Activated gamma-delta T cell treated with Interleukin-2 at 50 U/mL for 16 hours (primary cell): ENCODE measurements around the gene CD55.
A peak's percentile ranks its signal among the peaks of the same experiment; 100 is the strongest.

Experiments
- DNase-seq: peaks from one replicate; pipeline ENCODE4 v3.0.0-alpha.2; 2020

Gene CD55, protein sequence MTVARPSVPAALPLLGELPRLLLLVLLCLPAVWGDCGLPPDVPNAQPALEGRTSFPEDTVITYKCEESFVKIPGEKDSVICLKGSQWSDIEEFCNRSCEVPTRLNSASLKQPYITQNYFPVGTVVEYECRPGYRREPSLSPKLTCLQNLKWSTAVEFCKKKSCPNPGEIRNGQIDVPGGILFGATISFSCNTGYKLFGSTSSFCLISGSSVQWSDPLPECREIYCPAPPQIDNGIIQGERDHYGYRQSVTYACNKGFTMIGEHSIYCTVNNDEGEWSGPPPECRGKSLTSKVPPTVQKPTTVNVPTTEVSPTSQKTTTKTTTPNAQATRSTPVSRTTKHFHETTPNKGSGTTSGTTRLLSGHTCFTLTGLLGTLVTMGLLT

DNA sequence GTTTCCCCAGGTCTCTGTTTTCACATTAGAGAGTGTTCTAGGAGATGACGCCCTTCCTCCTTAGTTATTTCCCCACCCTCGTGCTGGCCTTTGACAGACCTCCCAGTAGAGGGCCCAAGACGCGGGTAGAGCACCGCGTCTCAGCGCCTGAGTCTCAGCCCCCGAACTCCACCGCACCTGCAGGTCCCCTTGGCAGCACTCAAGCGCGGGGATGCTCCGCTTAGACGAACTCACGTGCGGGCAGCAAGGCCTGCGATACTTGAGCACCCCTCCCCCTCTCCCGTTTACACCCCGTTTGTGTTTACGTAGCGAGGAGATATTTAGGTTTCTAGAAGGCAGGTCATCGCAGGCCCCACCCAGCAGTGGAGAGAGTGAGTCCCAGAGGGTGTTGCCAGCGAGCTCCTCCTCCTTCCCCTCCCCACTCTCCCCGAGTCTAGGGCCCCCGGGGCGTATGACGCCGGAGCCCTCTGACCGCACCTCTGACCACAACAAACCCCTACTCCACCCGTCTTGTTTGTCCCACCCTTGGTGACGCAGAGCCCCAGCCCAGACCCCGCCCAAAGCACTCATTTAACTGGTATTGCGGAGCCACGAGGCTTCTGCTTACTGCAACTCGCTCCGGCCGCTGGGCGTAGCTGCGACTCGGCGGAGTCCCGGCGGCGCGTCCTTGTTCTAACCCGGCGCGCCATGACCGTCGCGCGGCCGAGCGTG is at the start of gene CD55:
CD55 (plus strand) TSS at position 600 of the 711 bp plus-strand sequence; CDS start at position 688, 88 bp downstream.
- peak; percentile 99 for DNase-seq

DNA sequence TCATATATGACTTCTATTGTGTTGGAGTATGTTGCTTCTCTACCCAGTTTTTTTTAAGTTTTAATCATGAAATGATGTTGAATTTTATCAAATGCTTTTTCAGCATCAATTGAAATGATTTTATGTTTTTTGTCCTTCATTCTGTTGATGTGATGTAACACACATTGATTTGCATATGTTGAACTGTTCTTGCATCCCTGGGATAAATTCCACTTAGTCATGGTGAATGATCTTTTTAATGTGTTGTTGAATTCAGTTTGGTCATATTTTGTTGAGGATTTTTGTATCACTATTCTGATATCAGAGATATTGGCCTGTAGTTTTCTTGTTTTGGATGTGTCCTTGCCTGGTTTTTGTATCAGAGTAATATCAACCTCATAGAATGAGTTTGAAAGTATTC is 46.6 kb upstream of the CD55 start:
- DNase-seq, result no peak

DNA sequence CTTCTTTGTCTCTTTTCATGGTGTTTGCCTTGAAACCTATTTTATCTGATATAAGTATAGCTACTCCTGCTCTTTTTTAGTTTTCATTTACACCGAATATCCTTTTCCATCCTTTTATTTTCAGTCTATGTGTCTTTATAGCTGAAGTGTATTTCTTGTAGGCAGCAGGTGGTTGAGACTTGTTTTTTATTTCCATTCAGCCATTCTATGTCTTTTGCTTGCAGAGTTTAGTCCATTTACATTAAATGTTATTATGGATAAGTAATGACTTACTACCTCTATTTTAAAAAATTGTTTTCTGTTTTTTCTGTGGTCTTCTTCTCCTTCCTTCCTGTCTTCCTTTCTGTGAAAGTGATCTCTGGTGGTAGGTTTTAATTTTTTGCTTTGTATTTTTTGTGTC is 45.0 kb upstream of the CD55 start:
- DNase-seq, result no peak

DNA sequence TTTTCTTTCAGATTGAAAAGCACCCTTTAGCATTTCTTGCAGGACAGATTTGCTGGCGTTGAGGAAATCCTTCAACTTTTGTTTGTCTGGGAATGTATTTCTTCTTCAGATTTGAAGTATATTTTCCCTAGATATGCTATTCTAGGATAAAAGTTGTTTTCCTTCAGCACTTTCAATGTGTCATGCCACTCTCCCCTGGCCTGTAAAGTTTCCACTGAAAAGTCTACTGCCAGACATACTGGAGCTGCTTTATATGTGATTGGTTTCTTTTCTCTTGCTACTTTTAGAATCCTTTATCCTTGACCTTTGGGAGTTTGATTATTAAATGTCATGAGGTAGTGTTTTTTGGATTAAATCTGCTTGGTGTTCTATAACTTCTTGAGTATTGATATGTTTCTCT is 44.2 kb upstream of the CD55 start:
- DNase-seq, result no peak

DNA sequence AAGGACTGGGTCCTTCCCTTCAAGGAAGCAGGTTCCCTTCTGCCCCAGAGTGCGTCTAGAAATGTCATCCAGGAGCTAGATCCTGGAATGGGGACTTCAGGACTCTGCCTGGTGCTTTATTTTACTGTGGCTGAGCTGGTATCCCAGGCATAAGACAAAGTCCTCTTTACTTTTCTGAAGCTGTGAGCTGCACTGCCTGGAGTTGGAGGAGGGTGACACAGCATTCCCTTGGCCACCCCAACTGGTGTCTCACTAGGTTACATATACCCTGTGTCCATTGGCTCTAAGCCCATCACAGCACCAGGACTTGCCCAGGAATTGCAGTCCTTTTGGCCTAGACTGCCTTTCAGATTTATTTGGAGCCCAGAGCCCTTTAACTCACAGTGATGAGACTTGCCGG is 41.8 kb upstream of the CD55 start:
- DNase-seq, result no peak

DNA sequence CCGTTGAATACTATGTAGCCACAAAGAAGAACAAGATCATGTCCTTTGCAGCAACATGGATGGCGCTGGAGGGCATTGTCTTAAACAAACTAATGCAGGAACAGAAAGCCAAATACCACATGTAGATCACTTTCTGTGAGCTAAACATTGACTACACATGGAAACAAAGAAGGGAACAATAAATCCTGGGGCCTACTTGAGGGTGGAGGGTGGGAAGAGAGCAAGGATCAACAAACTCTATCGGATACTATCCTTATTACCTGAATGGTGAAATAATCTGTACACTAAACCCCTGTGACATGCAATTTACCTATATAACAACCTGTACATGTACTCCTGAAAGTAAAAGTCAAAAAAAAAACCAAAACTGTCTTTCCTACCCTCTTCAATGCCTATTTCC is 40.8 kb upstream of the CD55 start:
- DNase-seq, result no peak

DNA sequence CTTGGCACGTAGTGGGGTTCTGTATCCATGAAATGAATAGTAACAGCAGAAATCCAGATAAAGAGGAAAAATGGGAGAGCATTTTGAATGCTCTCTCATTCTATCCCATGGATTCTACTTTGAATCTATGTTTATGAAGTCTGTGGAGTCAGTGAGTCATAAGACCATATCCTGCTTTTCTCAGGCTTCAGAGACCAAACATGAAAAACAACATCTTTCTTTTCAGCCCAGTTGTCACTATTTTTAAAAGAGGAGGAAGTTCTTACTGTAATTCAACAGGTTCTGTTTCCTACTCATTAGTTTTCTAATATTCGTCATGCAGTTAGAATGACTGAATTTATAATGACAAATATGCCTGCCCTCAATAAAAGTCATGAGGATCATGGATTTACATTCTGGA is 39.4 kb upstream of the CD55 start:
- no peak for DNase-seq

DNA sequence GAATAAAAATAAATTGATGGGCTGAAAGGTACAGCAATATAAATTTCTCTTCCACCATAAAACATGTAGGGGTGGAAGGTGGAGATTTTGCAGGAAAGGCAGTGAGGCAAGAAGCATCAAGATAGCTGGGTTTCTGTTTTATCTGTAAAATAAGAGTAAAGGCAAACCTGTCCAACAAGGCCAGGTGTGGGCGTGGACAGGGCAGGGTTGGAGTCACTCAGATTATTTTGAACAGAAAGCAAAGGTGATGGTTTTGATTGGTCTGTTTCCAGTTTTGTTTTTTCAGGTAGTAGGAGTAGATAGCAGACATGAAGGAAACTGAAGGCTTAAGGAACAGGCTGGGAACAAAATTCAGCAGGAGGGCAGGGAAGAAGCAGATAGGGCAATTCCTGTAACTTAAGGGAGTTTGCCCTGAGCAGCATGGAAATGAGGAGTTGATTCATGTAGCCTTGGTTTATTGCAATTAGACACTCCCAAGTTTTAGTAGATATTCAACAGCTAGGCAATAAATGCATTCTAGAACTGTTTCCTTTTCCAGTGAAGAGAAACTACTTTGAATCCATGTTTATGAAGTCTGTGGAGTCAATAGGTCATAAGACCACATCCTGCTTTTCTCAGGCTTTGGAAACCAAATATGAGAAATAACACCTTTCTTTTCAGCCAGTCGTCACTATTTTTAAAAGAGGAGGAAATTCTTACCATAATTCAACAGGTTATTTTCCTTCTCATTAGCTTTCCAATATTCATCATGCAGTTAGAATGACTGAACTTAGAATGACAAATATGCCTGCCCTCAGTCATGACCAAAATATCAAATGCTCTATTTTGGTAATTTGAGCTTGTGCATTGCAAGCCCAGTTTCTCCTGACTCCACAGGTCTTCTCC is 38.7 kb upstream of the CD55 start:
- no peak for DNase-seq

DNA sequence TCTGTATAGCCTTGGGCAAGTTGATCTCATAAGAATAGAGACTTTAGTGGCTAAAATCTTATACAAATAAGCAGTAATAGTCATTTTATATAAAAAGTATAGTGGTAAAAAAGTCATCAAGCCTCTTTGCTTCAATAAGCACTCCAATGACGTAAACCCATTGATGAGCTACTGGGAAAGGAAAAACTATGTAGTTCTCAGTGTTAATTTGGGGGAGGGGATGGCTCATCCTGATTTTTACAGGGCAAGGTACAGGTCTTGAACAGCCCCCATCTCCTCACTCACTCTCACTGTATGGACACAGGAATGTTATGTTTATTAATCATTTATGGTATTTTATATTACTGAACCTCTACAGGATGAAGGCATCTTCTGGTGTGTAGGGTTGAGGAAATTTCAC is 38.1 kb upstream of the CD55 start:
- no peak for DNase-seq

DNA sequence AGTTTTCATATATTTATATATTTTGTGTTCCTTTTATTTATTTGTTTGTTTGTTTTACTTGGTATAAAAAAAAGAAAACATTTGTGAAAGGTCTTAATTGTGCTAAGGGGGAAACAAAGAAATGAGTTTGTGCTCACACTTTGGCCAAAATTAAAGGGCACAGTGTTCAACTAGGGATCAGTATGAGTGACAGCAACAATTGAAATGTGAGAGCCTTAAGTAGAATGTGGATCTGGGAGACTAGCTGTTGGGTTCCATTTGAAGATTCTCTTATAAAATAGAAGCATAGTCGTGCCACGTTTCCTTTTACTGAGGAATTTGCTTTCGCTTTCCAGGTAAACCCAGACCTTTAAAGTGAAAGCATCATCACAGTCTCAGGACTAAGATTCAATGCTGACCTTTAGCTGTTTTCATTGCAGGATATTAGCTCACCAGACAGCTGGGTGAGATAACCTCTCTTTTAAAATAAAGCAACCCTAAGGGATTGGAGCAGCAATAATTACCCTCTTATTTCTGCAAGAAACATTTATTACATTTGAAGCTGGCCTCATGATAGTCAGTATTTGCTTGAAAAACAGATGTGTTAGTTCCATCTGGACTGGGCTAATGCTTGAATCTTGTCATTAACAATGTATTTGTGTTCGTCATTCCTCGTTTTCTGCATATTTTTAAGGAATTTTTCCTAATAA is 37.1 kb upstream of the CD55 start:
- DNase-seq, result no peak

DNA sequence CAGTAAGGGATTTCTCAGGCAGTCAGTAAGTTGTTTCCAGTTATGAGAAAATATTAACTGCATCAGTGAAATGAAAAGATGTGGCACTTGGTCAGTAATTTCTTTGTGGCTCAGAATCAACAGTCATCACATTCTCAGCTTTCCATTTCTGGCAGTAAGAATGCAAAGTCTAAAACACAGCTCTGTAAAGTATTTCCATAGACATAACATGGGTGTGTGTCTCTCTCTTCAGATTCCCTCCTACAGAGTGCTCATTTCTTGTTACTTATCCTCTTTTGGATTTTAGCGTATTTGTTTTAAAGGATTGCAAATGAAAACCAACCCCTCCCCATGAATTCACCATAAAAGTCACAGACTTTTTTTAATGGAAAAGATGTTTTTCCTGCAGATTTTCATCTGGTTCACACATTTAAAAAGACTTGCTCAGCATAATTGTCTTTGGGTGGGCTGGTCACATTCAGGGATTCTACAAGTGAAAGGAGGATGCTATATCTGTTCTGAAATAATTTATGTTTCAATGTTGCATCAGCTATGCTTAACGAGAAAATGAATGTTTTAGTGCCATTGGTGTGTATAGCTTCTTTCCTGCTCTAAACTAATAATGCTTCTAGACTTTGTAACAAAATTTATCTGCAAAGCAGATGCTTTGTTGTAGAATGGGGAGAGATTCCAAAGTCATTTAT is 34.6 kb upstream of the CD55 start:
- DNase-seq, result no peak

DNA sequence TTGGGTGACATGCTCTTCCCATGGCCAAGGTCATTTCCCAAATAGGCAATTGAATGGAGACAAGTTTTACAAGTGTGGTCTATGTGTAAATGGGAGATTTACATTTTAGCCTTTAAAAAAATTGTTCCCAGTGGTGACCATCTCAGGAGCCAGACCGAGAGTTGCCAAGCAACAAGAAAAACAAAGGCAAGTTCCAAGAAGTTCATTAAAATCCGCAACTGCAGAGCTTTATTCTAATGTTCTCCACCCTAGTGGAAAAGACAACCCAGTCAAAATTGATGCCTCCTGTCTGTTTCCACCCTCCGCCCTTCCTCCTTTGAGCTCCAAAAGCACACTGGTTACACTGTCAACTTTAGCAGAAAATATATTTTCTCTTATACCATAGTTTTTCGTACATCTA is 33.2 kb upstream of the CD55 start:
- no peak for DNase-seq

DNA sequence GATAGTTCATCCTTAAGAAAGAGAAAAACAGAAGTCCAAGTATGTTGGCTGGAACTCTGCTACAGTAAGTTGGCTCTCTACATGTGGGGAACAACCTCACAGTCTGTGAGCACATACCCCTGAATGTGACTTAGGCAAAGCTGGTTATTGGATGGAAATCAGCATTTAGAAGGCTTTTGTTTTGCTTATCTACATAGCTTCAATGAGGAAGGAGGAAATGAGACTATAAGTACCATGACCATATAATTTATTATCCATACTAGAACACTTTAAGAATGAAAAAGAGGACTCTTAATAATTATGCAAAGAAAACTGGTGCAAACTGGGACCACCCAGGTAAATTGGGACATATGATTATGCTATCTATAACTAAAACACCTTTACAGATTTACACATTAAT is 31.7 kb upstream of the CD55 start:
- DNase-seq, result no peak

DNA sequence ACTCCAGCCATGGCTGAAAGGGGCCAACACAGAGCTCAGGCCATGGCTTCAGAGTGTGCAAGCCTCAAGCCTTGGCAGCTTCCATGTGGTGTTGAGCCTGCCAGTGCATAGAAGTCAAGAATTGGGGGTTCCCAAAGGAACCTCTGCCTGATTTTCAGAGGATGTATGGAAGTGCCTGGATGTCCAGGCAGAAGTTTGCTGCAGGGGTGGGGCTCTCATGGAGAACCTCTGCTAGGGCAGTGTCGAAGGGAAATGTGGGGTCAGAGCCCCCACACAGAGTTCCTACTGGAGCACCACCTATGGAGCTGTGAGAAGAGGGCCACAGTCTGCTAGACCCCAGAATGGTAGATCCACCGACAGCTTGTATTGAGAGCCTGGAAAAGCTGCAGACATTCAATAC is 29.8 kb upstream of the CD55 start:
- DNase-seq, result no peak

DNA sequence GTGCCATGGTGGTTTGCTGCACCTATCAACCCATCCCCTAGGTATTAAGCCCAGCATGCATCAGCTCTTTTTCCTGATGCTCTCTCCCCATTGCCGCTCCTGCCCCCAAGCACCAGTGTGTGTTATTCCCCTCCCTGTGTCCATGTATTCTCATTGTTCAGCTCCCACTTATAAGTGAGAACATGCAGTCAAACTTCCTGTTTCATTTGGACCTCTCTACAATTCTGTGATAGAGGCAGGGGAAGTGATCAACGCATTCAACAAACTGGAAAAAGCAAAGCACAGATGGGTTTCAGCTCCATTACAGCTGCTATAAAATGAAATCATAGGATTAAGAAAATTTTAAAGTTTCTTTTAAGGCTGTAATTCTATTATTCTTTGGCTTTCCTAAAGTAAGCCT is 23.3 kb upstream of the CD55 start:
- DNase-seq, result no peak

DNA sequence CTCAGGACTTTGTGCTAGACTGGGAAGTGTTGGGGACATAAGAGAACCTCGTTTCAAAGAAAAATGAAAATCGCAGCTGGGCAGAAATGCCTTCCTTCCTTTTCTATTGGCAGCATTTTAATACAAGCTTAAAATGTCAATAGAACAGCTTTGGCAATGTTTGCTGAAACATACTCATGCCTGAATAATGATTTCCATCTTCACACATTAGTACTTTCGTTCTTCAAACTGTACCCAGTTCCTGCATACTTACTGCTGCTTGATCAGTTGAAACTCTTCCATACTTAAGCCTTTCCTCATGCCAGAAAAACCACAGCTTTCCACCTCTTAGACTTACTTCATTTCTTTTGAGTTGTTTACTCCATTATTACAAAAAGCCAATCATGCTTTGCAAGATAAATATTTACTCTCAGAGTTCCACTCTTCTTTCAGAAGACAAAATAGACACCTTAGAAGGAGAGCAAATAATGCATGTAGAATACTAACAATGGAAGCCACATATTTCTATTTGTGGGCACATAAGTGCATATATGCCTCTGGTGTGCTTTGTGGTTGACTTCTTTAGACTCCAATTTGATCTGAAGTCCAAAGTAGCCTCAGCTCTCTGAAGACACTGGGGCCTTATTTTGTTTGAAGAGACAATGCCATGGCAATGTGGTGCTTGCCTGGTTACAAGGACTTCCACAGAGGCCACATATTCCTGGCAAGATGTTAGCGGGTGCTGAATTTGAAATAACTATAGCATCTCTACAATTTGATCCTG is 22.7 kb upstream of the CD55 start:
- DNase-seq, result no peak

DNA sequence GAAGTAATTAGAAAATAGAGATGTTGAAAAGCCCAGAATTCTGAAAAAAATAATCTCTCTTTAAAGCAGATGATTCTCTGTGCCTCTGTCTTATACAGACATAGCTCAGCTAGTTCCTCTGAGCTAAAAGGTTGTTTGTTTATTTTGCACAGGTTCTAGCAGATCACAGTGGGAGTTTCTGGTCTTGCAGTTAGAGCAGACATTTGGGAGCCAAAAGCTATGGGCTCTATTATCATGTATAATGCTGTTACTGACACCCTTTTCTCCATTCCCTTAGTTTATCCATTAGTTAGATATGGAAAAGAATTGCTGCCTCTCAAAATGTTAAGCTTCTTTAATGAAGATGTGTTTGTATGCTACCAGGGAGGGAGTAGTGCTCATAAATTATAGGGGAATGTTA is 20.5 kb upstream of the CD55 start:
- DNase-seq, result no peak

DNA sequence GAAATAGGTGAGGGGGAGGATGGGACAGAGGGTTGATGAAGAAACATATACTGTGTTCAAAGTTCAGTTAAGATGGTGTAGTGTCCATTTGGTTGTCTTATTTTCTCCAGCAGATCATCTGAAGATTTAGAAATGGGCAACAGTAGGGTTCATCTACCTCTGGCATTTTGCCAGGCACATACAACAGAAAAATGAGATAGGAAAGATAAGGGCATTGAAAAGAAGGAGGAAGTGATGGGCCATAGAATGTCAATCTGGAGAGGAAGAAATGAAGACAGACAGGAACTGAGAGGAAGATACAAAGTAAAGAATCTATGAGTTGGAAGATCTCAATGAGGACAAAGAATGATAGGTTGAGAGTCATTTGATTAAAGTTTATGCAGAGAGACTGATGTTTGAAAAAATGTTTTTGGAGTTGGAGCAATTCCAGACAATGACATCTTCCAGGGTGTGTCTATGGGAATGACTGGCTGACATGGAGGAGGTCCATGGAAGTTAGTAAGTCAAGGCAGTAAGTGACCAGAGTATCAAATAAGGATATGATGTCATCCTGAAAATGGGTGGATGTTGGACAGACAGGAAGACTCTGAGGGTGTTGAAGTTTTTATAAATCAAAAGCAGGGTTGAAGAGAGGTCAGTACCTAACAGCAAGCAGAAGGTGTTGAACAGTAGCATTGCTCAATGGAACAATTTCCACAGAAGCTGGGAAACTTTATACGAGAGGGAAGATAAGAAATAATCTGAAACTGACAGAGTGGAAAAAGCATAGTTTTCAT is 18.7 kb upstream of the CD55 start:
- DNase-seq, result no peak

DNA sequence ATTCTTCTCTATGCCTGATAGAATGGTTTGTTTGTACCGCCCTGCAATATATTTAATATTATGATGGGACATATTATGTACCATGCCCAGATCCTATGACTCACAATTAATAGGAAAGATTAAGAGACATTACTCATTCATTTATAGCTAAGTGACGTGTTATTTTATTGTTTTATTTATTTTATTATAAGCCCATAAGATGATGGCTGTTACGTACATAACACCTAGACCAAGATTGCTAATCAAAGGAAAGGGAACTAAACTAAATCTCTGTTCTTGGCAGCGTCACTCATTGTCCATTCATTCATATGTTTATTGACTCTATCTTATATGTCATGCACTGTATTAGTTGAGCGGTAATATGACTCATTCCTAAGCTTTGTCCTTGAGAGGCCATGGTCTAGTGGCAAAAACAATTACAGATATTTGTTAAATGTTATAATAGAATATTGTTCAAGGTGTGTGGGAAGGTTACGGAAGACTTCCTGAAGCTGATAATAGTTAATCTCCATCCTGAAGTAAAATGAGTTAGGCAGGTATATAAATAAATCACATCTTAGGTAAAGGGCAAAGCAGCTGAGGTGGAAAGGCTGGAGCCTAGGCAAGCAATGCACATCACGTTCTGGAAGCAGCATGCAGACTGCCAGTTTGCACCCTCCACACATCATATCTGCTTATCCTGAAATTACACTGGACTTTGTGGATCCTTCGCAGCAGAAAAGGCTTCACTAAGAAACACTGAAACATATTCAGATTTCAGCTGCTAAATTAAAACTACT is 16.6 kb upstream of the CD55 start:
- no peak for DNase-seq

DNA sequence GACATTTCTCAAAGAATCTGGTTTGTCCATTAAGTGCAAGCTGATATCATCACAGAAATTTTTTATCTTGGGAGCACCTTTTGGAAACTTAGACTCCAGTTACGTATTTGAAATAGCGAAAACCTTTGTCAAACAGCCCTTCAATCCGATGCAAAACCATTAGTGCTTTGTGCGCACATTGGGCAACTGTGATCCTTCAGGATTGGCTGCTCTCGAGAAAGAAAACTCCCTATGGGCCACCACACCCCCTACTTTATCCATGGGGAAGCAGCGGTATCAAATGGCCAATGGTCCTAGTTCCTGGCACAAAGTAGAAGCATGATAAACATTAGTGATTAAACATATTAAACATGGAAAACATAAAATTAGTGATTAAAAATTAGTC is 16.0 kb upstream of the CD55 start:
- no peak for DNase-seq
